ENCODE results near the gene PTPN5.

PTPN5 gene

DNA sequence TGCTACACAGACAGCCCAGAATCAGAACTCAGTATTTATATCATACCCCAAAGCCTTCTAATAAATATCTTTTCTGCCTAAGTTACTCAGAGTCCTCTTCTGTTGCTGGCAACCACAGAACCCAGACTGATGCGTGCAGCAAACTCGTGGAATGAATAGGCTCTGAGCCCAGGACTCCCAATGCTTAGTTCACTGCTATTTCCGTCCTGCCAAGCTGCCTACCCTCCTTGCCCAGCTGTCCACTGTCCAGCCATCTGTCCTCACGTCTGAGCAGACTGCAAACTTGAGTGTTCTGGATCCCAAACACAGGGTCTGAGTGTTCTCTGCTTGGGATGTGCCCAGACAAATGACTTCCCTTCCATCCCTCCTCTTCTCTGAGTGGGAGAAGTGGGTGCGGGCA lies 19.4 kb downstream of the PTPN5 start:
- DNase-seq = no peak

DNA sequence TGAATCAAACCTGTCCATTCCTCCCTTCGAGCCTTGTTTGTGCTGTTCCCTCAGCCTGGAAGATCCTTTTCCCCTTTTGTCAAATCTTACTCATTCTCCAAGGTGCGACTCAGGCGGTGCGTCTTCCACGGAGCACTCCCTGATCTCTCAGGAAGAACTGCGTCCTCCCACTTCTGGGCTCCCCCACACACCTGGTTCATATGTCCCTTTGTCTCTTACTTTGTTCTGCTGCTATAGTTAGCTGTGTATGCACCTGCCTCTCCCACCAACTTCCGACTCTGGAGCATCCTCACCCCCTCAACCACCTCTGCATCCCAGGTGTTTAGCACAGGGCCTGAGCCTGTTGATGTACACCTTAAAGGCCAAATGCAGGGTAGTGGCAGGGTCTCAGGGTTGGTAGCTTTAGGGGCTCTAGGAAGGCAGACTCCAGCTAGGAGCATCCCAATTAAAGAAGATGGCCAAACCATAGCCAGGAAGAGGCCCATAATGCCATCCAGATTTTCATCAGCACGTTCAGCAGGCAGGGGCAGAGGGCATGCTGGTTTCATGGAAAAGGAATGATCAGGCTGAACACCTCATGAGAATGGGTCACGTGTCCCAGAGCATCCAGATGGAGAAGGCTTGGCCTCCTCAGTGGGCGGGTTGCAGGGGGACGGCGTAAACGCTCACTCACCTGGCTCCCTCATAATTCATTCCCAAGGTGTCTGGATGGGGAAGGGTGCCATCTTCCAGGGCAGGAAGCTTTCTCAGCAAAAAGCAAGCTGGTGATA lies 20.1 kb downstream of the PTPN5 start:
- DNase-seq = no peak

DNA sequence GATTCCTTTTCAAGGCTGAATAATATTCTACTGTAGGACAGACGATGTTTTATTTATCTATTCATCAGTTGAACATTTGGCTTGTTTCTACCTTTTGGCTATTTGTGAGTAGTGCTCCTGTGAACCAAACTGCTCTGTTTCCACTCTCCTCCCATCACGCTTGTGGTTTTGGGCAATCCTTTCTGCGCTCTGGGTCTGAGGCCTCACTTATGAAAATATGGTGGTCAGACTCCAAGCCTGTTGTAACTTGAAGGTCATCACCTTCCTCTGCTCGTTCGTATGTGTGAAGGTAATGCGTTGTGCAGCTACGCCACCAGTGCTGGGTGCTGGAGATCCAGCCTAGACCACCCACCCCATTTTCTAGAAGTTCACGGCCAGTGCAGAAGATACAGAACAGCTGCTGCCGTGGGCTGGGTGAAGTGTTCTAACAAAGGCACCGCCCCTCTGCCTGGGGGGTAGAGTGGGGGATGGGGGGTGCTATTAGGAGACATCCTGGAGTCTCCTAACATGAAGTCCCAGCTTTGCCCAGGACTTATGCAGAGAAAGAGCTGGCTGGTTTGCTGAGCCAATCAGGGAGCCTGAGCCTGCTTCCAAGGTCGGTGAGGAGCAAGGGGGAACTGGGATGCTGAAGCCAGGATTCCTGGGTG lies 21.0 kb downstream of the PTPN5 start:
- no peak for DNase-seq

DNA sequence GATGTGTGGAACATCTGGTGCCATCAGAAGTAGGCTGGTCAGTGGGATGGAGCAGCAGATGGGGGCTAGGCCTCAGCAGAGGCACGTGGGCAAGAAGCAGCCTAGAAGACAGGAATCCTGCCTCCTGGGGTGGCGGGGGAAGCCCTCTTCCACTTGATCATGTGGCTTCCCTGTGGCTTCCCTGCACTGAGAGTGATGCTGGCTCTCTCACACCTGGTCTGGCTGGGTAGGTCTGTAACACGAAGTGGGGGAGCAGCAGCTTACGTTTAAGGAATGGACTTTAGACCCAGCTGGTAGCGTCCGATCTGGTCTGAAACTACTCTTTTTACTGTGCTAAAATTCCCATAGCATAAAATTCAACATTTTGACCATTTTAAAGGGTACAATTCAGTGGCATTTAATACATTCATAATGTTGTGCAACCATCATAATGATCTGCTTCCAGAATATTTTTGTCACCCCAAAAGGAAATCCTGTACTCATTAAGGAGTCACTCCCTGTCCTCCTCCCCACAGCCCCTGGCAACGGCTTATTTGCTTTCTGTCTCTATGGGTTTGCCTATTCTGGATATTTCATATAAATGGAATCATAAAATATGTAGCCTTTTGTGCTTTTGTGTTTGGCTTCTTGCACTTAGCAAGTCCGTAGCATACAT lies 21.7 kb downstream of the PTPN5 start:
- no peak for DNase-seq

GRCh38 chr11:18768978-18769377 lies 22.6 kb downstream of the PTPN5 start:
- DNase-seq = no peak

GRCh38 chr11:18768472-18768901 lies 23.1 kb downstream of the PTPN5 start:
- no peak for DNase-seq

DNA sequence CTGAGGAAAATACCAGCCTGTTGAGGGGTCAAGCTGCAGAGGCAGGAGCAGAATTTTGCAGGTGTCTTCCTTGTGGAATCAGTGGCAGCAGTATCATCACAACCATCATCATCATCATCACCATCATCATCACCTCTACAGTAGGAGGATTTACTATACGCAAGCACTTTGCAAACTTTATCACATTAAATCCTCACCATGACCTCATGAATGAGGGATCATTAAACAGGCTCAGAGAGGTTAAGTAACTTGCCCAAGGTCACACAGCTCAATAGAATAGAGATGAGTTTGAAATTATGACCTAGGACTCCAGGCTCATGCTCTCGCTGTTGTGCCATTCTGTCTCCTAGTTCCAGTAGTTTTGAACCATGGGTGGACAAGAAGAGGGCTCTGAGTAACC lies 25.6 kb downstream of the PTPN5 start:
- no peak for DNase-seq

DNA sequence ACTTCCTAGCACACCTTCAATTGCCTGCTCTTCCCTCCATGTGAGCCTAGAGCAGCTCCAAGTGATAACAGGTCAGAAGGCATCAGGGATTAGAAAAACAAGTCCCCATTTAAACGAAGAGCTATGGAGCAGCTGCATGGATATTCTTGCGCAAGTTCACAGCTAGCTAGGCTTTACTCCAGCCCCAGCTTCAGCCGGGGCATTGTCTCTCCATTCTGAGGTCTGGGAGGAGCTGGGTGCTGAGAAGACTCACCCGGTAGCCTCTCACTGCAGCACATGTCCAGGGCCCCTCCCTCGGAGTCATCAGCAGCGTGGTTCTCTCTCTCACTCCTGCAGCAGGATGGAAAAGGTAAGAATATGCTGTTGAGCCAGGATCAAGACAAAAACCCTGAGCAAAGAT lies 26.0 kb downstream of the PTPN5 start:
- no peak for DNase-seq

DNA sequence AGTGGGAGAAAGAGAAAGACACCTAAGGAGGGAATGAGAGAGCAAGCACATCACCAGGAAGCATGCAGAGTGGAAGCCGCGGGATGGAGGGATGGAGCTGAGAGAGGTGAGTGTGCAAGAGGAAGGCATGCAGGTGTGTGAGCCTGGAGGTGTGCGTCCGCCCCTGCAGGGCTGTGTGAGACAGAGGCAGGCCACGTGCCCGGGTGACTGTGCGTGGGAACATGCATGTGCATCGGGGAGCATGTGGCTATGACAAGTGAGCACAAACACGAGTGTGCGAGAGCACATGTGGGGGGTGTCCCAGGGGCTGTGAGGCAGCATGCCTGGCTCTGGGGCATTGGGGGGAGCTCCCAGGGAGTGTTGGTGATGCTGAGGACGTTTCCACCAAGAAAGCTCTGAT lies 29.9 kb downstream of the PTPN5 start:
- DNase-seq = no peak

DNA sequence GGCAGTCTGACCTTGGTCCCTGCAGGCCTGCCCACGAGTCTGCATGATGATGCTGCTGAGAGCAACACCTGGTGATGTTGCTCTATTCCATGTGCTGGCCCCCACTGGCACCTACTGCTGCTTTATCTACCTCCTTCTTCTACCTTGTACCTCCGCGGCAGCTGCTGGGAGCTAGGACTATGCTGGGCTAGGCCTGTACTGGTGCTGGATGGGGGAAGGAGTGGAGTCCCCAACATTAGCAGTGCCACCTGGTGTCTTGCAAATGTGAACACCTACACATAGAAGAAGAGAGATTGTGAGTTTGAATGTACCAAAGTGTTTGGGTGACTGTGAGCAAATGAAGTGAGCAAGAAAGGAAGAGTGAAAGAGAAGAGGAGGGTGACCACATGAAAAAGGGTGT lies 30.5 kb downstream of the PTPN5 start:
- DNase-seq = no peak

- no peak for DNase-seq
Observed at GRCh38 chr11:18757811-18758210, 33.8 kb downstream of the PTPN5 start.

DNA sequence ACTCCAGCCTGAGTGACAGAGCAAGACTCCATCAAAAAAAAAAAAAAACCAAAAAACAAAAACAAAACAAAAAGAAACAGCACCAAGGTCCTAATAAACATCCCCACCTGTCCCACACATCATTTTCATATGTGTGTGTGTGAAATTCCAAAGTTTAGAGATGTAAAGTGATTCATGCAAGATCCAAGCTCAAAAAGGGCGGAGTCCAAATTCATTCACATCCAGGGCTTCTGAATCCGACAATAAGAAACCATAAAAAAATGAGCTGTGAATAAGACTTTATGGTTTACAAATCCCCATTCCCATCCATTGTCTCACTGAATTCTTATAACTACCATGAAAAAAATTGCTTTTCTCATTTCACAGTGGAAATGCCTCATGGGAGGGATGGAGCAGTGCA lies 34.7 kb downstream of the PTPN5 start:
- no peak for DNase-seq

DNA sequence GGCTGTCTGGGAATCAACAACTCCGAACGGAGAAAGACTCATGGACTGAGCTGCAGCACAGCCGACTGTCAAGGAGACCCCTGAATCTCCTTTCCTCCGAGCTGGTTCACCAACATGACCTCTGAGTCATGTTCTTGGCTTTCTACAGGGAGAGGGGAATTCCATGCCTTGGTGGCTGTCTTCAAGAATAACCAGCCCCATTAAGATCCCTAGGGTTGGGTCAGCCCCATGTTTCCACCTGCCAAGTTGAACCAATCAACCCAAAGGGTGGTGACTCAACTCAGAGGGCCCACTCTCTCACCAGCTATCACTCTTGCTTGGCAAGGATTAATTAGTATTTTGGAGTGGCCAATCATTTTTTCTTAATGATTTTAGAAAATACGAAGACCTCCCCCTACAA lies 37.3 kb downstream of the PTPN5 start:
- DNase-seq = no peak

- no peak for DNase-seq
Observed at GRCh38 chr11:18752502-18752901, 39.1 kb downstream of the PTPN5 start.

GRCh38 chr11:18750944-18751343 lies 40.7 kb downstream of the PTPN5 start:
- DNase-seq = no peak

GRCh38 chr11:18749681-18750319 lies 41.8 kb downstream of the PTPN5 start:
- no peak for DNase-seq

DNA sequence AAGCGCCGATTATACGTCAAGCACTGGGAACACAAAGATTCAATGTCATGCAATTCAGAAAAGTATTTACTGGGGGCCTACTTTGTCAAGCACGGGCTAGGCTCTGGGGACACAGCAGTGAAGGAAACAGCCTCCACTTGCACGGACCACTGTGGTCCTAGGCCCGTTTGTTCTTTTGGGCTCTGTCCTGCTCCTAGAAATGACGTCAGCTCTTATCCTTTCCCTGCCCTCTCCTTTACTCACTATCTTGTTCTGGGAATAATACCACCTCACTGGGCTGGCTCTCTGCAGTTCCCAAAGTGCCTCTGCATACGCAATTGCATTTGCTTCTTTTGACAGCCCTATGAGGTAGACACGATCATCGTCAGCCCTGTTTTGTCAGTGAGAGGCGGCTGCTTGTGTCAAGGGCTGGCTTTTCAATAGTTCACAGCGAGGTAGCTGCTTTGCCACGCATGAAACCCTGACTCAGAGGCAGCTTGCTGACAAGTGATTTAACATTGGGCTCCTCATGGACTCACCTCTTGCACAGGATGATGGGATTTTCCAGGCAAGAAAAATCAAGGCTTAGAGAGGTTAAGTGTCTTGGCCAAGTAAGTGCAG lies 42.7 kb downstream of the PTPN5 start:
- no peak for DNase-seq

GRCh38 chr11:18745251-18745650 lies 46.3 kb downstream of the PTPN5 start:
- DNase-seq = no peak

DNA sequence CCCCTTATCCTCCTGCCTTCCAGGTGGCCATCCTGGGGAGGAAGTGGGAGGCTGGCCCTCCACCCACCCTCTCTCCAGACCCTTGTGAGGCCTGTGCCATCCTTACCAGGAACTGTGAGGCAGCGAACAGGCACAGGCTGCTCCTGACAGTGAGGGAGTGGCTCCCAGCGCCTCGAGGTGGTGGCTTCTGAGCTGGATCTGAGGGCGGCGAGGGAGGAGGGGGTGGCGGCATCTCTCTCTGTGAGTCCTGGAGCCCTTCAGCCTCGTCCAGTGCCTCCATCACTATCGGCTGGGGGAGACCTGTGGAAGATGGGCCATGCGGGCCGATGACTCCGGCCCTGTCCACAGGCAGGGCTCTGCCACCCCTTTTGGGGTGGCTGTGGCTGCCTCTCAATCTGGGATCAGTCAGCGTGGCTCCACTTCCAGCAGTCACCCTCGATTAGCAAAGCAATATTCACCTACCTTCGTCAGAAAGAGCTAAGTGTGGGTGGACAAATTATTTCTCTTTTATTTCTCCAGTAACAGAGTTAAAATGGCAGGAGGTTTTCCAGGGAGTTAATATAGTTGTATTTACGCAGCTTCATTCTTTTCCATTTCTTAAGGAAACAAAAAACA lies 47.6 kb downstream of the PTPN5 start:
- DNase-seq = no peak

DNA sequence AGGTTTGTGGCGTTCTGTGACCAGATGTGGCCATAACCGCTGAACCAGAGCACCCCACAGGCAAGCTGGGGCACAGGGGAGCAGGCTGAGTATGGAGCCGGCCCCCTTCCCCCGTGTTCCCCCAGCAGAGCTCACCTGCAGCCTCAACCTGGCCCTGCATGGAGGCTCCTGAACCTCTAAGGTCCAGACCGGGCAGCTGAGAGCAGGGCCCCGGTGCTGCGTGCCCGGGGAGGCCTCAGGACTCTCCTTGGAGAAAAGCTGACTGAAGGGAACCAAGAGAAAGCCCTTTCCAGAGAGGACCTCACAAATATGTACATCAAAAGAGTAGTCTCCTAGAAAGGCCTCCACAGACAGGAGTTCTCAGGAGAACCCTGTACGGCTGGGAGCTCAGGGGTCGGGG lies 48.2 kb downstream of the PTPN5 start:
- DNase-seq = no peak

- no peak for DNase-seq
Observed at GRCh38 chr11:18741783-18742182, 49.8 kb downstream of the PTPN5 start.

DNA sequence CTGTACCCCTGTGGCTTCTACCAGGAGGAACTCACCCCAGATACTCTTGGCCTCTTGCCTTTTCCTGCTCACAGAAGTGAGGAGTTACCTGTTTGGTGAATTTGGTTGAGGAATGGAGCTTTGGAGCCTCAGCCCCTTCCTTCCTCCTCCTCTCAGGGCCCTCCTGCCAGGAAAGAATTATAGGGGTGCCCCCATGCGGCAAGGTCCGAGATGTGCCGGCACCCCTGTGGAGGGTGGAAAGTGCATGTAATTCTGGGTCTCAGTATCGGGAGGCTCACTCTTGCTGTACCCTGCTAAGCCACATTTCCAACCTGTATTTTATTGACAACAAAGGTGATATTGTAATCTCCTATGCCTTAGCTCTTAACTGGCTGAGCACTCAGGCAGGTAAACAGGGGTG lies 51.9 kb downstream of the PTPN5 start:
- DNase-seq = no peak

- DNase-seq = no peak
Observed at GRCh38 chr11:18737642-18738041, 54.0 kb downstream of the PTPN5 start.
